Nephron (organoid): ENCODE results near the gene GLT6D1.

Experiments used
- H3K27ac Mint-ChIP-seq, 3 experiments: 2 replicates each; pipeline ENCODE4 v1.8.0; 2020; ENCODE audit warnings: mixed read lengths in 3 of 3, mild to moderate bottlenecking in 2 of 3, moderate library complexity in 1 of 3
- H3K27me3 Mint-ChIP-seq: 2 replicates; pipeline ENCODE4 v1.8.0; 2021; ENCODE audit warnings: low read depth, mild to moderate bottlenecking, moderate library complexity, mixed read lengths
- H3K36me3 Mint-ChIP-seq: 2 replicates; pipeline ENCODE4 v1.8.0; 2020; ENCODE audit warnings: low read depth, mixed read lengths
- H3K4me1 Mint-ChIP-seq: 2 replicates; pipeline ENCODE4 v1.8.0; 2020; ENCODE audit warnings: mixed read lengths
- H3K4me3 Mint-ChIP-seq, 3 experiments: 2 replicates each; pipeline ENCODE4 v1.8.0; 2020; ENCODE audit warnings: mild to moderate bottlenecking in 3 of 3, mixed read lengths in 3 of 3, moderate library complexity in 2 of 3
- H3K9me3 Mint-ChIP-seq: 2 replicates; pipeline ENCODE4 v1.8.0; 2020; ENCODE audit warnings: mixed read lengths
- TF ChIP-seq, protein P1 (sequence below), 3 experiments: fragments of 200-600 bp; sonication (generic); IDR thresholded peaks; one replicate each; pipeline ENCODE4 v1.5.0; 2021; ENCODE audit warnings: antibody characterized with exemption in 3 of 3; ENCODE audit not compliant: unreplicated experiment in 3 of 3

The GLT6D1 gene

GRCh38 chr9:135609366-135609955 lies 29.9 kb downstream of the GLT6D1 start:
- Mint-ChIP-seq H3K9me3 (peaks cover 2% of the 10 kb centered on the region), H3K36me3 (no peaks in the 10 kb centered on the region), H3K4me3 (no peak overlapping the region), H3K27ac (no peak overlapping the region), H3K4me1 (peaks cover 5% of the 10 kb centered on the region), H3K27me3 (peaks cover 21% of the 10 kb centered on the region)
- TF ChIP-seq, protein P1, sequence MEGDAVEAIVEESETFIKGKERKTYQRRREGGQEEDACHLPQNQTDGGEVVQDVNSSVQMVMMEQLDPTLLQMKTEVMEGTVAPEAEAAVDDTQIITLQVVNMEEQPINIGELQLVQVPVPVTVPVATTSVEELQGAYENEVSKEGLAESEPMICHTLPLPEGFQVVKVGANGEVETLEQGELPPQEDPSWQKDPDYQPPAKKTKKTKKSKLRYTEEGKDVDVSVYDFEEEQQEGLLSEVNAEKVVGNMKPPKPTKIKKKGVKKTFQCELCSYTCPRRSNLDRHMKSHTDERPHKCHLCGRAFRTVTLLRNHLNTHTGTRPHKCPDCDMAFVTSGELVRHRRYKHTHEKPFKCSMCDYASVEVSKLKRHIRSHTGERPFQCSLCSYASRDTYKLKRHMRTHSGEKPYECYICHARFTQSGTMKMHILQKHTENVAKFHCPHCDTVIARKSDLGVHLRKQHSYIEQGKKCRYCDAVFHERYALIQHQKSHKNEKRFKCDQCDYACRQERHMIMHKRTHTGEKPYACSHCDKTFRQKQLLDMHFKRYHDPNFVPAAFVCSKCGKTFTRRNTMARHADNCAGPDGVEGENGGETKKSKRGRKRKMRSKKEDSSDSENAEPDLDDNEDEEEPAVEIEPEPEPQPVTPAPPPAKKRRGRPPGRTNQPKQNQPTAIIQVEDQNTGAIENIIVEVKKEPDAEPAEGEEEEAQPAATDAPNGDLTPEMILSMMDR (IDR thresholded peaks at IDR 0.05; ENCODE audit: unreplicated experiment in 3 of 3), result no peak

- Mint-ChIP-seq H3K27me3 (peaks cover 23% of the 10 kb centered on the region), H3K27ac (no peak overlapping the region), H3K4me1 (peaks cover 5% of the 10 kb centered on the region), H3K36me3 (no peaks in the 10 kb centered on the region), H3K4me3 (no peak overlapping the region), H3K9me3 (peaks cover 2% of the 10 kb centered on the region)
- TF ChIP-seq, protein P1 (IDR thresholded peaks at IDR 0.05; ENCODE audit: unreplicated experiment in 3 of 3), result no peak
Measured at GRCh38 chr9:135608999-135609317, 30.4 kb downstream of the GLT6D1 start.

DNA sequence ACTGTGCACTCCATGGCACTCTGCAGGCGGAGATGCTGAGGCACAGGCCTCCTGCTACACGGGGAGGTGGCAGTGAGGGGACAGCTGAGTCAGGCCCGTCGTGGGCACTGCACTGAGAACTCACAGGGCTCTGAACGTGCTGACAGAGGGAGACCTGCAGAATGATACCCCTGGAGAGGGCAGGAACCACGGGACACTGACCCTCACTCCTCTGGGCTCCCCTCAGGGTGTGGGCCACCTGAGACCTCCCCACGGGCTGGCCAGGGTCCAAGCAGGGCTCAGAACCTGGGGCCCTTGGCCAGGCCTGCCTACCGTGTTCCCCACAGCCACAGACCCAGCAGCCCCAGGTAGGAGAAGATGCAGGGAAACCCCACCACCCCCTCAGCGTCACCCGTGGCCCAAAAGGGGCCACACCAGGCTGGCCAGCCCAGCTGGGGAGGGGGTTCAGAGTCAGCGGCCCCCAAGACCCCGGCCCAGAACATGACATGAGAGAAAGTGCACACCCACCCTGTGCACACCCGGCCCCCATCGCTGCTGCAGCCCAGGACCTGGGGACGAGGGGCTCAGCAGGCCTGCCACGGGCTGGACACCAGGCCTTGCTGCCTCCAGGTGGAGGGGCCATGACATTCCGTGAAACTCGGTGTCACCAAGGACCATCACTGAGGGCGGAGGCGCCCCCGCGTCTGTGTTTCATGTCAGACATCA lies 30.9 kb downstream of the GLT6D1 start:
- TF ChIP-seq, protein P1 (IDR thresholded peaks at IDR 0.05; ENCODE audit: unreplicated experiment in 3 of 3), result no peak
- no peak overlapping the region for H3K4me3 Mint-ChIP-seq
- H3K9me3 Mint-ChIP-seq, result peaks cover 2% of the 10 kb centered on the region
- no peak overlapping the region for H3K27ac Mint-ChIP-seq
- peaks cover 5% of the 10 kb centered on the region for H3K4me1 Mint-ChIP-seq
- no peaks in the 10 kb centered on the region for H3K36me3 Mint-ChIP-seq
- H3K27me3 Mint-ChIP-seq, result peaks cover 28% of the 10 kb centered on the region

DNA sequence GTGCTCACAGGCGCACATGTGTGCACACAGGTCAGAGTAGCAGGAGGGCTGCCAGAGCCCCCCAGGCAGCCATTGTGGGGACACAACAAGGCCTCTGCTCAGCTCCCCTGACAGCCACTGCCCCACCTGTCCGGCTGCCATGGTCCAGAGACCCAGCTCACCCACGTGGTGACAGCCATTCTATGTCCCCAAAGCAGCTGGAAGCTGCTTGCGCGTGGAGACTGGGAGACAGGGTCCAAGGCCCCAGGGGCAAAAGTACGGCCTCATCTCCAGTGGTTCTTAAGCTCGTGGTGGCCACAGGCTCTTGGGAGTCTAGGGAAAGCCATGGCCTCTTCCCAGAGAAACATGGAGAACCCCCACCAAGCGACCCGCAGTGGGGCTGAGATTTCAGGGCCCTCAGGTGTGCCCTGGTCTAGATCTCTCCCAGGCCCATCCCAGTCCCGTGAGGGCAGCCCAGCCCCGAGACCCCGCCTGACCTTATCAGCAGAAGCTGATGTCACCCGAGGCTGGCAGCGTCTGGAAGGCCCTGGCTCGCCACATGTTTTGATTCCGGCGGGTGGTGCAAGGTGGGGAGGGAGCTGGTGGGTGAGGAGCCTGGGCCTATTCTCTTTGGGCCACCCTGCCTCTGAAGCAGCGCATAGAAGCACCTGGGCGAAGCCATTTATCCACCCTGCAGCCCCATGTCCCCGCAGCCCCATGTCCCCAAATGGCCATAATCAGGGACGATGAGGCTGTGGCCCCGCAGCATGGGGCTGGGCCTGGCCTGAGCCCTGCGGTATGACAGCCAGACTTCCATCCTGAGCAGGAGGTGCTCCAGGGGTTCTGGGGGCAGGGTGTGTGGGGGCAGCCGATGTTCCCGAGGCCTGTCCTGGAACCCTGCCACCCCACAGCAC lies 31.7 kb downstream of the GLT6D1 start:
- Mint-ChIP-seq H3K27ac (no peak overlapping the region), H3K36me3 (no peaks in the 10 kb centered on the region), H3K27me3 (peaks cover 28% of the 10 kb centered on the region), H3K4me1 (peaks cover 5% of the 10 kb centered on the region), H3K4me3 (no peak overlapping the region), H3K9me3 (peaks cover 2% of the 10 kb centered on the region)
- TF ChIP-seq, protein P1 (IDR thresholded peaks at IDR 0.05; ENCODE audit: unreplicated experiment in 3 of 3), result no peak

- TF ChIP-seq, protein P1 (IDR thresholded peaks at IDR 0.05; ENCODE audit: unreplicated experiment in 3 of 3), result no peak
- H3K4me3 Mint-ChIP-seq, result no peak overlapping the region
- H3K9me3 Mint-ChIP-seq, result peaks cover 2% of the 10 kb centered on the region
- H3K36me3 Mint-ChIP-seq, result no peaks in the 10 kb centered on the region
- H3K27me3 Mint-ChIP-seq, result peaks cover 25% of the 10 kb centered on the region
- H3K27ac Mint-ChIP-seq, result no peak overlapping the region
- H3K4me1 Mint-ChIP-seq, result peaks cover 5% of the 10 kb centered on the region
Measured at GRCh38 chr9:135606885-135607259, 32.5 kb downstream of the GLT6D1 start.
